NCI-H2107 (cell line): ENCODE measurements around the gene PSPN.

Experiments
- DNase-seq: peaks from one replicate; lab custom pipeline; 2025; lab: John Stamatoyannopoulos, UW

Gene PSPN, protein sequence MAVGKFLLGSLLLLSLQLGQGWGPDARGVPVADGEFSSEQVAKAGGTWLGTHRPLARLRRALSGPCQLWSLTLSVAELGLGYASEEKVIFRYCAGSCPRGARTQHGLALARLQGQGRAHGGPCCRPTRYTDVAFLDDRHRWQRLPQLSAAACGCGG

DNA sequence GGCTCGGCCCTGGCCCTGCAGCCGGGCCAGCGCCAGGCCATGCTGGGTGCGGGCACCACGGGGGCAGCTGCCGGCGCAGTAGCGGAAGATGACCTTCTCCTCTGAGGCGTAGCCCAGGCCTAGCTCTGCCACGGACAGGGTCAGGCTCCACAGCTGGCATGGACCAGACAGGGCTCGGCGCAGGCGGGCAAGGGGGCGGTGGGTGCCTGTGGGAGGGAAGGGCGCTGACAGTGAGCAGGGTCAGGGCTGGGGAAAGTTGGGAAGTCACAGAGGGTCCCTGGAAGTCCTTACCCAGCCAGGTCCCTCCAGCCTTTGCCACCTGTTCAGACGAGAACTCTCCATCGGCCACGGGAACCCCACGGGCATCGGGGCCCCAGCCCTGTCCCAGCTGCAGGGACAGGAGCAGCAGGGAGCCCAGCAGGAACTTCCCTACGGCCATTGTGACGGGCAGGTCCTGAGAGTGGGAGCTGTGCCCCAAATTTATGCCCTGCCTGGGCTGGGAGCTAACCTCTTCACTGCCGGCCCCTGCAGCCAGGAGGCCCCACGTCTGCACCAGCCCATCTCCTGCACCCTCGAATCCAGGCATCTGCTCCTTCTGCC, at the start of gene PSPN:
Gene PSPN (minus strand): TSS at position 523 of the 600 bp plus-strand sequence. CDS start 84 bp downstream, at position 439.
- no peak for DNase-seq

DNA sequence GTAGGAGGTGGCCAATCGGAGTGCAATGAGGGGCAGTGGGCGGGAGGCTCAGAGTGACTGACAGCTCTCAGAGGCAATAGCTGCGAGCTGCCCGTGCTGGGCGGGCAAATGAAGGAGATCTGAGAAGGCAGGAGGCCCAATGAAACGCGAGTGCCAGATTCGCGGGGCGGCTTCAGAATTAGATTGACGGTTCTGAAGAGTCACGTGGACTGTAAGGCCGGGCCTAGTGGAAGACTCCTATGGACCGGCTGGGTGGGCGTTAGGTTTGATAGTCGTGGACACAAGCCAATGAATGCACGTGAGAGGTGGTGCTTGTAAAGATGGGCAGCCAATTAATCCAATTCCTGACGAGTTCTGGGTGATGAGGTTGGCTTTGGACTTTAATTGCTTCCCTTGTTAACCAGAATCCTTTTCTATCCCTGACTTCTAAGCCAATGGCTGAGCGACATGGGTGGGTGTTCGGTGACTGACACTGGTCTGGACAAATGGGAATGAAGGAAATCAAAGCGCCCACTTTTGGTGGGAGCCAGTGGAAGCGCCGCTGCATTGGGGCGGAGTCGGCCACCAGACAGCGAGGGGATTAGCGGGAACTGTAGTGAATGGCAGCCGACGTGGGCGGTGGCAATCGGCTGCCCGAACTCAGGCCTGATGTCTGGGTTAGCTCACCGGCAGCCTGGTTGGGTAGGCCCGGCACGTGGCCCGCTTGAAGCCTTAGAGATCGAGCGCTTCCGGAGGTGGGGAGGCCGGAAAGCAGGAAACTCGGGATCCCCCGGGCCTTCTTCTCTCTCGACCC, 49.4 kb upstream of the PSPN start:
- DNase-seq, result peak; percentile 98

DNA sequence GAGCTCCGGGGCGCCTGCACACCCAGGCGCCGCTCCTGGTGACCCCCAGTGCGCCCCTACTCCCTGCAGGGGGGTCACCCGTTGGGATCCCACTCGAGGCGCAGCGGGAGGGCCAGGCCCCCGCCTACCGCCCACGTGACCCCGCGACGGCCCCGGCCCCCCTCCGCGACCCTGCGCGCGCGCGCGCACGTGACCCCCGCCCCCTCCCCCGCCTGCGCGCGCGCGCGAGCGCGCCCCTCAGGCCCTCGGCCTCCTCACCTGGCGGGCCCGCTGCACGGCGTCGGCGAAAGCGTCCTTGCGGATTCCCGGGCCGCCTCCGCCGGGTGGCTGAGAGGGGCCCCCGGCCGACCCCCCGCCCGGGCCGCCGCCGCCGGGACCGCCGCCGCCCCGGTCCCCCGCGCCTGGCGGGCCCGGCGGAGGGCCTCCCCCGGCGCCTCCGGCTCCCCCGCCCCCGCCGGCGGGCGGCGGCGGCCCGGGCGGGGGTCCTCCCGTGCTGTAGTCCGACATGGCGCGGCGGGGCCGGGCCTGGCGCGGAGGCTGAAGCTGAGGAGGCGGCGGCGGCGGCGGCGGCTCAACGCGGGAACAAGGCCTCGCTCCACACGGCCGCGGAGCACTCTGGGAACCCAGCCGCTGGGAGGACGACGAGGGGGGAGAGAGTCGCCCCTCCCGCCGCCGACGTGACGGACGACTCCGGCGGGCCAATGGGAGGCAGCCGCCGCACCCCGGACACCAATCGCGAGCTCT, 48.6 kb upstream of the PSPN start, which contains the start of gene KHSRP:
Gene KHSRP (minus strand): TSS at position 617 of the 744 bp plus-strand sequence. CDS start 110 bp downstream, at position 507.
- DNase-seq, result no peak

DNA sequence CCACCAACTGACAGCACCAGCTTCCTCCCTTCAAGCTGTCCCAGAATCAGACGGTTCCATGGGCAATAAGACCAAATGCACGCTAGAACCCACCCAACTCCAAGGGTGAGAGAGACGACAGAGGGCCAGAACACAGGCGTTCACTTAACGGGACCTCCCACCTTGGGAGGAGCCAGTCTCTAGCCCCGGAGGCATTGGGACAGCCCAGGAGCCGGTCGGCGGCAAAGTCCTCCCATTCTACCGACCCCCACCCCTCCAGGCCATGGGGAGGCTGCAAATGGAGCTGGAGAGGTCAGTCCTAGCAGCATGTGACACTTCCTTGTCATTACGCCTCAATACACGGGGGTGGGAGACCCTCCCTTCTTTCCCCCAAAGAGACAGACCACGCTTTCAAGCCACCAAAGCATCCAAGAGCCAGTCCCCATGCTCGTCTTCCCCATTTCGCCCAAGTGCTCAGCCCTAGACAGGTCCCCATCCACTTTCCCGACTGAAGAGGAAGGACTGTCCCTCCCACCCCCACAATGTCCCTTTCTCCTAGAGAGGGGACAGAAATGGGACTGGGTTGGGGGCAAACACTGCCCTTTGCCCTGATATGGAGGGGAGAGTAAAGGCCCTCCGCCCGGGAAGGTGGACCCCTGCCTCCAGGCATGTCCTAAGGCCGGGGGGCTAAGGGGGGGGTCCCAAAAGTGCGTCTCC, 47.9 kb upstream of the PSPN start:
- DNase-seq, result no peak

DNA sequence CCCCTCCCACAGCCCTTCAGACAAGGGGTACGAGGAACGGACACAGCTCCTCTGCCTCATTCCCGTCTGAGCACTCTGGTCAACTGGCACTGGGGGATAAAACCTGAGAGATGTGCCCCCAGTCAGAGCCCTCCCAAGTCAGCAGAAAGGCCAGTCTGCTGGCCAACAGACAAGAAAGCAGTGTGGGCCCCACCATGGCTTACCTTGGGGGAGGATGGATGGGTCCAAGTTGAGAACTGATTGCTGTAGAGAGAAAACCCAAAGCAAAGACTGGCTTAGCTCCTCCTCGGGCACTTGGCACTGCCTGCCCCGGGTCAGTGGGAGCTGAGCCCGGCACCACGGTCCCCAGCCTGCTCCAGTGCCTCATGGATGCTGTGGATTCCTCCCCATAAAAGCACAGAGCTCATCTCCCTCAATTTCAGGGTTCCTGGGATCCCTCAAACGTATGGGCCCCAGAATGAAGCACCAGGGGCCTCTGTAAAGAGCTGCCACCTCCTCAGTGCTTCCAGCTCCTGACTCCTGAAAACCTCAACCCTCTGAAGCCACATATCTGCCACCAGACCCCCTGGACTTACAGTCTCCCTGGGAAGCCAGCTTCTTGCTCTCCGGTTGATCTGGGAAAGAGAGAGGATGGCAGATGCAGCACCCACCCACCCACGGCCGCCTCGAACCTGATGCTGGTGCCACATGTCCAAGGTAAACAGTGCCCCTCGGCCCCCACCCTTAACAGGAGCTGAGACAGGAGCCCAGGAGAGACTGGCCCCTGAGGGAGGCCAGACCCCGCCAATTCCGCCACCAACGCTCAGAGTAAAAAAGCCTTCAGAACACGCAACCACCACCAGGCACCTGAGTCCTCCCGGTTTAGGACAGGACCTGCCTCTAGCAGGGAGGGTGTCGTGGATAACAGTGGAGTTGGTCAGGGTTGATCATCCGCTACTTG, 45.6 kb upstream of the PSPN start:
- no peak for DNase-seq

DNA sequence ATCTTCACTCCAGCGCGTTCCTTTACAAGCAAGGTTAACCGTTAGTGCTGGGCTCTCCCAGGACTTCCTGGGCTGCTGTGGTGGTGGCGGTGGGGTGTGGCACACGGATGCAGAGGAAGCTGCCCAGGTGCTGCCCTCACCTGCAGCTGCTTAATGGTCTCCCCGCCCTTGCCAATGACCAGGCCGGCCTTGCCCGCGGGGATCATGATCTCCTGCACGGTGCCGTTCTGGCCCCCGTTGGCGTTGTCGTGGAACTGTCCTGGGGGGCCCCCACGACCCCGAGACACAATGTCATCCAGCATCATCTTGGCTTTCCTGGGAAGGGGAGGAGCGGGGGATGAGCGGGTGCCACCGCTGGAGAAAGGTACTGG, 42.8 kb upstream of the PSPN start:
- no peak for DNase-seq

DNA sequence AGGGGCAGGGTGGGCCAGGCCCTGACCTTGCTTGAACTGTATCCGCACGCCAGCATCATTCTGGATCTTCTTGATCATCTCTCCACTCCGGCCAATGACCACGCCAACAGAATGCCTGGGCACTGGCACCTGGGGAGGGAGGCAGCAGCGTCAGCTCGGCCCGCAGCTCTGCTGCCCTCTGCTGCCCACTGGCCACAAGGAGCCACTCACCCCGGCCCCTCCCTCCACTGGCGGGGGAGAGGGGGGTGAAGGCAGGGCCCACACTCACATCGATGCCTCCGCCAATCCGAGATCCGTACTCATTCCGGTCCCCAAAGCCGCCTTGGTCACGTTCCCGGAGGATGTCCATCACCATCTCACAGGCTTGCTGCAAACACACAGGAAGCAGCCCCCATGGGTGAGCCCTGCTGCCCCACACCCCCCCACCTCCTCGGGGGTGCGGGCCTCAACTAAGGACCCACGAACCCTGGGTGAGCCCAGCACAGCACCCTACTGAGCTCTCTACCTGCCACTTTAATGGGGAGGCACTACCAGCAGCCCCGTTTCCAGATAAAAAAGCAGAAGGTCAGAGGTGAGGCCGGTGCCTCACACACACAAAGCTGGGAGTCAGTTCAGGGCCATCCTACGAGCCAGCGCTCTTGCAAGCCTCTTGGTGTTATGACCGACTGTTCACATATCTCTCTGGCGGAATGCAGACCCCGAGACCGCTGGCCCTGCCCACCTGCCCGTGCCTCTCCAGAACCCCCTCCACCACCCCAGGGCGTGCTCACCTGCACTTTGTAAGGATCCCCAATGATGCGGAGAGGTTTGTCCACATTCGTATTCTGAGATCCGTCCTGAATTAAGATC, 42.2 kb upstream of the PSPN start:
- no peak for DNase-seq

DNA sequence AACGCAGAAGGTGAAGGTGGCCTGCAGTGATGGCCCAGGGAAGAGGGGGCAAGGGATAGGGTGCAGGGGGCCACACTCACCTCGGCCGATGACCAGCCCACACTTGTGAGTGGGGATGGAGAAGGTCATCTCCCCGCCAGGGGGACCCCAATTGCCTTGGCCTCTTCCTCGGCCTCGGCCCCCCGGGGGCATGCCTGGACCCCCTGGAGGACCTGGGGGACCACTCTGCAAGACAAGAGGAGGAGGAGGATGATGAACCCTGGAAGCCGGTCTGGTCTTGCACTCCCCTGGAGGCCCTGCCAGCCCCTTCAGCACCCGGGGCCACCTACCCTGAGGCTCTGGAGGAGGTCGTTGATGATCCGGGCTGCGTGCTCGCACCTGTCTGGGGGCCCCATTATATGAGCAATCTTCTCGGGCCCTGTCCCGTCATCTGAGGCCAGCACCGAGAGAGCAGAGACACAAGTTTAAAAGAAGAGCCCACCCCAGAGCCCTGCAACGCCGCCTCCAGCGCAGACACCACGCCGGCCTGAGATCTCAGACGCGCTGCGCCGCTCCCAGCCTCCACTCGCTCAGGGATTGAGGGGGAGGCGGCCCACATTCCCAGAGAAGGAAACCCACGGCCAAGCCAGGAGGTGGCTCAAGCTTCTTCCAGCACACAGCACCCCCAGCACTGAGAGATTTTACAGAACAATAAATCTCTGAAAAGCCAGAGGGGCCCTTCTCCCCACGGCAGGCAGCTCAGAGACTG, 41.1 kb upstream of the PSPN start:
- no peak for DNase-seq

DNA sequence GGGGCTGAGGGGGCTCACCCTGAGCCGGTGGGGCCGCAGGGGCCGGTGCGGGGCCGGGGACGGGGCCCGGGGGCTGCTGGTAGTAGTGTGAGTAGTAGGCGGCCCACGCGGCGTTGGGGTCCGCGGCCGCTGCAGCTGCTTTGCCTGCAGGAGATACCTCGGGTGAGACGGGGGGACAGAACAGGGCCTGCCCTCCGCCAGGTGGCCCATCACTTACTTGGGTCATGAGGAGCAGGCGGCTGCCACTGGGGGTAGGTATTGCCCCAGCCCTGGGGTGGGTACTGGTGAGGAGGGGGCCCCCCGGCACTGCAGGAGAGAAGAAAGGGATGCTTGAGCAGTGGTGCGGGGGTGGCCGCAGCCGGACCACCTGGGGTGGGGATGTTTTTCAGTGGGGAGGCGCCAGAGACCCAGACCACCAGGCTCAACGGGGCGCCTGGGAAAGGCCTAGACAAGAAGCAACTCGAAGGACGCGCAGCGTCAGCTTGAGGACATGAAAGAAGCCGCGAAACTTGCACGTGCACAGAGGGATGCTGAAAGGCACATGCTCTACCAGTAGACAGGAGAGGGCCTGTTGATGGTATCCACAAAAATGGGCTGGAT, 40.0 kb upstream of the PSPN start:
- no peak for DNase-seq

DNA sequence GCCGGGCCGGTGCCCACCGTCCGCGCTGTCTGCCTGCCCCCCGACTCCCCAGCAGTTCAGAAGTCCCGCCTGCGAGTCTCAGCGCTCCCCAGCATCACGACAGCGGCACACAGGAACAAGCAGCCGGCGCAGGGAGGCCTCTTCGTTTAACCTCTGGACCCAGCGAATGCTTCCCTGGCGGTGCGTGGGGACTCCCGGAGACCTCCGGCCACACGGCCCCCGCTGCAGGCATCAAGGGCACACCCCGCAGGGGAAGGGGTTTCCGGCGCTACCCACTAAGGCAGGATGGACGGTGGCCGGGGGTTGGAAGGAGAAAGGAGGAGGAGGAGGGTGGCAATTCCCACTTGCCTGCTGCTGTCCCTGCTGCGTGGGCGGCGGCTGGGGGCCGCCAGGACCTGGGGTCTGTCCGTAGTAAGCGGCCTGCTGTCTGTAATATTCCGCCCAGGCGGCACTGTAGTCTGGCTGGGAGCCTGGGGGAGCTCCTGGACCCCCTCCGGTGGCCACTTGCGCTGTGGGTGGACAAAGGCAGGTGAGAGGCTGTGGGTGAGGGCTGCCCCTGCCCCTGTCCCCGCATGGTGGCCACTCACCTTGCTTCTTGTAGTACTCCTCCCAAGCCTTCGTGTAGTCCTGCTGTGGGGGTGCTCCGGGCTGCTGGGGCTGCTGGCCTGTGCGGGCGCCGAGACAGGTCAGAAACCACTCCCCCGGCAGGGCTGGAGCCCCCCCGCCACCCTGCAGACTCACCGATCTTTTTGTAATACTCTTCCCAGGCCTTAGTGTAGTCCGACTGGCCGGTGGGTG, 39.3 kb upstream of the PSPN start:
- no peak for DNase-seq

DNA sequence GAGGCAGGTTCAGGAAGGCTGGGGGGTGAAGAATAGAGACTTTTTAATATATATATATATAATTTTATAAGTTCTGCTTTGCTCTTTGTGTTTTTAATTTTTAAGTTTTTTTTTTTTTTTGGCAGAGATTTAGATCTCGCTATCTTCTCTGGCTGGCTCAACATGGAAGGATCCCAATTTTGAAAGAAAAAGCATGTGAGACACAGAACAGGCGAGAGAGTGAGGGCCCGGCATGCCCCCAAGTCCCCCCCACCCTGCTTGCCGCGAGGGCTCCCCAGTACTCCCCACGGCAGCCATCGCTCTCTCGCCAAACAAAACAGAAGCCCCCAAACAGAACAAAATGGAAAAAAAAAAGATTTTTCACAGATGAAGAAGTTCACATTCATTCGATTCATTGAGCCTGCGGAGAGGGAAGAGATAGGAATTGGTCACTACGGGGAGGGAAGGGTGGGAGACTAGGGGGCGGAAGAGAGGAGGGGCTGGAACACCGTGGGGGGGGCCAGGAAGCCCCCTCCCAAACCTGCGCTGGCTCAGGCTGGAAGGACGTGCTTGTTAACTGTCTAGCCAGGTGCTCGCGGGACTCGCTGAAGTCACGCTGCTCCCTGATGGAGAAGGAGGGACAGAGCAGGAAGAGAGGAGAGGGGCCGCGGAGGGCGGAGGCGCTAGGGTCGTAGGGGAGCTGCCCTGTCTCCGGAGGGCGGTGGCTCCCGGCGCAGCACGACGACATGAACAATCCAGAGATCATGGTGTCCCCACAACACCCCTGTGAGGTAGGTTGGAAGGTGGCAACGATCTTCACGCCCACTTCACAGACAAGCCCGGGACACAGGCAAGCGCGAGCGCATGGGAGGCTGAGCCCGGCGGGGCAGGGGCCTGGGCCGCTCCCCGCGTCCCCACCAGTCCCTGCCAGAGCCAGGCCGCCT, 38.2 kb upstream of the PSPN start:
- no peak for DNase-seq

DNA sequence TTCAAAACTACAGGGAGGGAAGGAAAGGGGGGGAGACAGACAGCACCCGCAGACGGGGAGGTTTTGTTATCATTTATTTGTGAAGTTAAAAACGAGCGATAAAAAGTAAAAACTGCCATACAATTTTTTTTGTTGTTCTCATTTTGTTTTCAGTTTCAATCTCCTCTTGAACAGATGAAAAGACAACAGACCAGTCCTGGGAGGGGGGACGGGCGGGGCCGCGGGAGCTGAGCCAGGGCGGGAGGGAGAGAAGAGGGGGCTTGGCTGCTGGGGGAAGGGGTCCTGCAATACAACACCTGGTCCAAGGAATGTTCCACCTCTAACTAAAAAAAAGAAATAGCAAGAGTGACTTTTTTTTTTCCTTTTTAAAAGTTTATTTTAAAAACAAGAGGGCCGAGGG, 37.6 kb upstream of the PSPN start:
- no peak for DNase-seq

DNA sequence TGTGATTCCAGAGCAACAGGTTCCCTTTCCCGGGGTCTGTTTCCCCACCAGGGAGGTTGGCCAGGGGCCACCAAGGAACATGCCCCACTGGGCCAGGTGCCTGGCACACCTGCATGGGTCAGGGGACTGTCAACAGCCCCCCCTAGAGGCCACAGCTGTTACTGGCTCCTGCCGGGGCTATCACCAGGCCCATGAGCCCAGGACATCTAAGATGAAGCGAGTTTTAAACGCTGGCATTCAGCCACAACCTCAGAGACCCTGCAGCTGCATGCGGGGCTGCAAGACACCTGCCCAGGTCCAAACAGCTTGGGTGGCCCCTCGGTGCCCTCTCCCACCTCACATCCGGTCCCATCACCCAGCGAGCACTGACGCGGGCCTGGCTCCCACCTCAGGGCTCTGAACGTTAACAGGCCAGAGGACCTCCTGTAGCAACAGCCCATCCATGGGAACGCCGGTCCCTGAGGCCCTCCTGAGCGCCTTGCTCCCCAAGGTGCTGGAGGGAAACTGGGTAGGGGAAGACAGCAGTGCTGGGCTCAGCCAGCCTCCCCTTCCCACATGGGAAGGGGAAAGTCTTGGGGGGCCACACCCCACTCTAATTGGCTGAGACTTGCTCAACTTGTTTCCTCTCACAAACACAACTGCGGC, 36.8 kb upstream of the PSPN start:
- no peak for DNase-seq

DNA sequence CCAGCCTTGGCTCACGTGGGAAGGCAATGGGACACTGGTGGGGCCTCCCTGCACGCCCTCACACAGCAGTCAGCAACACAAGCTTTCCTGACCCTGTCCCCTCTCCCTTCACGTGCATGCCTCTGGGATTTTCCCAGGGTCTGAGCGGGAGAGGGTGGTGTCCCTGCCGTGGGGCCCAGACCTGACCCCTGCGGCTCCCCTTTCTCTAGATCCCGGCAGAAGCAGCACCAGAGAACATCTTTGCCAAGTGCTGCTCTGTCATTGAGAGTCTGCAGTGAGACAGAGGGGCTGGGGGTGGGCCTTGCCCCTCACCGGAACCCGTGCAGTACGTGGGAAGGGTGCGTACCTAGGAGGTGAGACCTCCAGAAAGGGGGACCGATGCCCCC, 36.3 kb upstream of the PSPN start:
- DNase-seq, result no peak

DNA sequence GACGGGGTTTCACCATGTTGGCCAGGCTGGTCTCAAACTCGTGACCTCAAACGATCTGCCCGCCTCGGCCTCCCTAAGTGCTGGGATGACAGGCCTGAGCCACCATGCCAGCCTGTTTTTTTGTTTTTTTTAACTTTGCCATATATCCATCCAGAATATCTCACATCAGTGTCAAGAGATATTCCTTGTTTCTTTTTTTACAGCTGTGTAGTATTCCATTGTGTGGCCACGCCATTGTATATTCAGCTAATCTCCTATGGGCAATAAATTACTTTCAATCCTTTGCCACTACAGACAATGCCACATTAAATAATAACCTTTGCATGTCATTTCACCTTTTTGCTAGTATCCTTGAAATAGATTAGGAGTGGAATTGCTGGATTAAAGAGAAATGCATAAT, 33.6 kb upstream of the PSPN start:
- DNase-seq, result no peak

DNA sequence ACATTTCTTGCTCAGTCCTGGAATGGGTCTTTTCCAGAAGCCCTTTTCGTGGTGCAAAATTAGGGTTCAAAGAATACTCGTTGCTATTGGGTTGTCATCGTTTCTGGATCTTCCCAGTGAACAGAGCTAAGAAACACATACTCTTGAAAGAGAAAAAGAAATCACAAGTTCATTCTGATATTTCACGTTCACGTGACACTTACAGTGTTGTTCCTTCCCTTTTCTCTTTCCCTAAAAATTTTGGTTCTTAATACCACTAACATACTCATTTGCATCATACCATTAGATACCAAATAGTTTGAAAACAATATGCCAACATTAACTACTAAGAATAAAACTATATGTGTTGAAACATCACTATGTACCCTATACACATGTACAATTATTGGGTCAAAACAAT, 30.7 kb upstream of the PSPN start:
- no peak for DNase-seq
